Suprapubic skin (tissue), 3 donors: ENCODE data around the gene TSPAN12.

Source experiments
- EP300 ChIP-seq: sonication (generic); formaldehyde crosslinking; IDR thresholded peaks from one replicate; pipeline ENCODE4 v1.6.1; 2017; ENCODE audit warnings: antibody characterized with exemption
- TF ChIP-seq, protein P1 (sequence below), 2 donors: fragments of 200-600 bp in 1 of 2; fragments of 450-650 bp in 1 of 2; sonication (generic) in 1 of 2; IDR thresholded peaks; one replicate each; pipeline ENCODE4 v1.5.1; 2016 to 2019; ENCODE audit warnings: antibody characterized with exemption in 2 of 2, mild to moderate bottlenecking in 1 of 2, moderate library complexity in 1 of 2

DNA sequence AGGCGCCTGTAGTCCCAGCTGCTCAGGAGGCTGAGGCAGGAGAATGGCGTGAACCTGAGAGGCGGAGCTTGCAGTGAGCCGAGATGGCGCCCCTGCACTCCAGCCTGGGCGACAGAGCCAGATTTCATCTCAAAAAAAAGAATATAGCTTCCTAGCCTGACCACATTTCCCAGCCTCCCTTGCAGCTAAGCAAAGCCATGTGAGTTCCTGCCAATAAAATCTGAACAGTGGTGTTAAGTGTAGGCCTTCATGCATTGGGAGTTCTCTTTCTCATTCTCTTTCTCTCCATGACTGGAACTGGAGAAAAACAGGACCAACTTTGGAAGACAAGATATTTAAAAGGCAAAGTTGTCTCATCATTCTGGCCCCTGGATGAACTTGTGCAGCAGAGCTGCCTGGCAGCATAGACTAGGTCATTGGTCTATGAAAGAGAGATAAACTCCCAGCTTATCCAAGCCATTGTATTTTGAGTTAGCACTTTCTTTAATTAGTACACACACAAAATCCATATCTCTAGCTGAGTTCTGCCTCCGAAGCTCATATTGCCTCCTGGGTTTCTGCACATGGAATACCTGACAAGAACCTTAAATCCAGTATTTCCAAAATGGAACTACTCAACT lies 60.8 kb downstream of the TSPAN12 start:
- TF ChIP-seq, protein P1, sequence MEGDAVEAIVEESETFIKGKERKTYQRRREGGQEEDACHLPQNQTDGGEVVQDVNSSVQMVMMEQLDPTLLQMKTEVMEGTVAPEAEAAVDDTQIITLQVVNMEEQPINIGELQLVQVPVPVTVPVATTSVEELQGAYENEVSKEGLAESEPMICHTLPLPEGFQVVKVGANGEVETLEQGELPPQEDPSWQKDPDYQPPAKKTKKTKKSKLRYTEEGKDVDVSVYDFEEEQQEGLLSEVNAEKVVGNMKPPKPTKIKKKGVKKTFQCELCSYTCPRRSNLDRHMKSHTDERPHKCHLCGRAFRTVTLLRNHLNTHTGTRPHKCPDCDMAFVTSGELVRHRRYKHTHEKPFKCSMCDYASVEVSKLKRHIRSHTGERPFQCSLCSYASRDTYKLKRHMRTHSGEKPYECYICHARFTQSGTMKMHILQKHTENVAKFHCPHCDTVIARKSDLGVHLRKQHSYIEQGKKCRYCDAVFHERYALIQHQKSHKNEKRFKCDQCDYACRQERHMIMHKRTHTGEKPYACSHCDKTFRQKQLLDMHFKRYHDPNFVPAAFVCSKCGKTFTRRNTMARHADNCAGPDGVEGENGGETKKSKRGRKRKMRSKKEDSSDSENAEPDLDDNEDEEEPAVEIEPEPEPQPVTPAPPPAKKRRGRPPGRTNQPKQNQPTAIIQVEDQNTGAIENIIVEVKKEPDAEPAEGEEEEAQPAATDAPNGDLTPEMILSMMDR (IDR thresholded peaks at IDR 0.05): no peak
- no peak for TF ChIP-seq EP300
